Mucosa of descending colon (tissue), 3 donors: Measurements from ENCODE around the gene TLCD3A. TPM values are rescaled to one million over a fixed set of nuclear protein-coding genes. Genes with fewer than 3 reads are reported as not detected.

Experiments
- ATAC-seq: fragments of 200-7000 bp; cut with Tn5 transposase; one replicate; pipeline ENCODE4 v1.9.1; 2020; ENCODE audit warnings: mild to moderate bottlenecking, moderate library complexity
- DNase-seq, 3 donors: peaks; one replicate each; pipeline ENCODE4 v3.0.0-alpha.2; 2020
- H3K36me3 ChIP-seq: fragments of 200-600 bp; one replicate; pipeline ENCODE4 v1.8.0; 2021; ENCODE audit warnings: low read depth, mild to moderate bottlenecking
- H3K4me1 ChIP-seq: fragments of 200-600 bp; one replicate; pipeline ENCODE4 v1.8.0; 2021; ENCODE audit warnings: low read depth, mild to moderate bottlenecking
- H3K4me3 ChIP-seq: fragments of 200-600 bp; one replicate; pipeline ENCODE4 v1.8.0; 2021; ENCODE audit warnings: mild to moderate bottlenecking
- H3K9me3 ChIP-seq: fragments of 200-600 bp; one replicate; pipeline ENCODE4 v1.8.0; 2021; ENCODE audit warnings: mild to moderate bottlenecking
- intact Hi-C, 2 donors: fragments of 100-400 bp; cut with DNase I in 1 of 2; cut with micrococcal nuclease in 1 of 2; formaldehyde crosslinking; loops; one replicate each; pipeline versions ENCODE4 v1.11.0 to v1.11.1; 2022; cut with DNase I, micrococcal nuclease
- total RNA-seq, 3 donors: library from RNA; stranded (reverse); fragmentation: NEBNext Ultra II Directional in 2 of 3; extraction: Animal tissue kit (Norgen Biotek cat#: 25700) in 2 of 3; gene quantifications; one replicate each; pipeline versions ENCODE4 v1.2.1 to v1.2.4, GENCODE V29; 2021 to 2023
- TF ChIP-seq, protein P1 (sequence below): fragments of 200-600 bp; IDR thresholded peaks from one replicate; pipeline ENCODE4 v1.8.0; 2022; ENCODE audit warnings: antibody characterized with exemption, mild to moderate bottlenecking
- donor health status: DM: no; HTN: no; CAD: no; lungs with moderate emphysema.
- donor health status: DM: no; HTN: no; CAD: no.
- donor health status: DM: no; HTN: yes; CAD: no.

TLCD3A gene
- total RNA-seq, 3 donors from 2014 or later = 4.9 to 14.8 (median 6.0) TPM

DNA sequence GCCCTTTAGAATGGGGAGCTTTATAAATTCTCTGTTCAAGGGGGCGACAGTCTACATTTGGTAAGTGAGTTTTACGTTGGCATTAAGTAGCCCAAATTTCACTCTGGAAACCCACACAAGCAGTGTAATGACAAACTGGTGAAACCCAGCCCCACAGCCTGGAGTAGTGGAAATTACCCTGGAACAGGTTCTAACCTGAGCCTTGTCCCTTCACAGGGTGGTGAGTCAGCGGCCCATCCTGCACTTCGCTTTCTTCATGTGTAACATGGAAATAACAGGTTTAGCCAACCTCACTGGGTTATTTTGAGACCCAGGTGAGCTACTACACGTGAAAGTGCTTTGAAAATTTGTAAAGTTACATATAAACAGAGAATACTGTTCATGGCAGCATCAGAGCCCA, 3.5 kb upstream of the TLCD3A start:
- no peaks in the 10 kb centered on the region for H3K36me3 ChIP-seq
- no peak overlapping the region for H3K4me3 ChIP-seq
- TF ChIP-seq, protein P1, sequence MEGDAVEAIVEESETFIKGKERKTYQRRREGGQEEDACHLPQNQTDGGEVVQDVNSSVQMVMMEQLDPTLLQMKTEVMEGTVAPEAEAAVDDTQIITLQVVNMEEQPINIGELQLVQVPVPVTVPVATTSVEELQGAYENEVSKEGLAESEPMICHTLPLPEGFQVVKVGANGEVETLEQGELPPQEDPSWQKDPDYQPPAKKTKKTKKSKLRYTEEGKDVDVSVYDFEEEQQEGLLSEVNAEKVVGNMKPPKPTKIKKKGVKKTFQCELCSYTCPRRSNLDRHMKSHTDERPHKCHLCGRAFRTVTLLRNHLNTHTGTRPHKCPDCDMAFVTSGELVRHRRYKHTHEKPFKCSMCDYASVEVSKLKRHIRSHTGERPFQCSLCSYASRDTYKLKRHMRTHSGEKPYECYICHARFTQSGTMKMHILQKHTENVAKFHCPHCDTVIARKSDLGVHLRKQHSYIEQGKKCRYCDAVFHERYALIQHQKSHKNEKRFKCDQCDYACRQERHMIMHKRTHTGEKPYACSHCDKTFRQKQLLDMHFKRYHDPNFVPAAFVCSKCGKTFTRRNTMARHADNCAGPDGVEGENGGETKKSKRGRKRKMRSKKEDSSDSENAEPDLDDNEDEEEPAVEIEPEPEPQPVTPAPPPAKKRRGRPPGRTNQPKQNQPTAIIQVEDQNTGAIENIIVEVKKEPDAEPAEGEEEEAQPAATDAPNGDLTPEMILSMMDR = no peak
- ATAC-seq = no peak
- H3K4me1 ChIP-seq = peaks cover 6% of the 10 kb centered on the region
- intact Hi-C loops = no loop called here
- no peaks in the 10 kb centered on the region for H3K9me3 ChIP-seq
- DNase-seq = no peak

- Histone ChIP-seq H3K4me3 (peak overlapping the region; percentile 23), H3K36me3 (no peaks in the 10 kb centered on the region), H3K4me1 (peaks cover 6% of the 10 kb centered on the region), H3K9me3 (no peaks in the 10 kb centered on the region)
- intact Hi-C loops = no loop called here
- DNase-seq = peak in 1 of 3 donors; percentile 16
- ATAC-seq = no peak
- TF ChIP-seq, protein P1 = no peak
Observed at GRCh38 chr17:731644-732066, 741 bp upstream of the TLCD3A start.

DNA sequence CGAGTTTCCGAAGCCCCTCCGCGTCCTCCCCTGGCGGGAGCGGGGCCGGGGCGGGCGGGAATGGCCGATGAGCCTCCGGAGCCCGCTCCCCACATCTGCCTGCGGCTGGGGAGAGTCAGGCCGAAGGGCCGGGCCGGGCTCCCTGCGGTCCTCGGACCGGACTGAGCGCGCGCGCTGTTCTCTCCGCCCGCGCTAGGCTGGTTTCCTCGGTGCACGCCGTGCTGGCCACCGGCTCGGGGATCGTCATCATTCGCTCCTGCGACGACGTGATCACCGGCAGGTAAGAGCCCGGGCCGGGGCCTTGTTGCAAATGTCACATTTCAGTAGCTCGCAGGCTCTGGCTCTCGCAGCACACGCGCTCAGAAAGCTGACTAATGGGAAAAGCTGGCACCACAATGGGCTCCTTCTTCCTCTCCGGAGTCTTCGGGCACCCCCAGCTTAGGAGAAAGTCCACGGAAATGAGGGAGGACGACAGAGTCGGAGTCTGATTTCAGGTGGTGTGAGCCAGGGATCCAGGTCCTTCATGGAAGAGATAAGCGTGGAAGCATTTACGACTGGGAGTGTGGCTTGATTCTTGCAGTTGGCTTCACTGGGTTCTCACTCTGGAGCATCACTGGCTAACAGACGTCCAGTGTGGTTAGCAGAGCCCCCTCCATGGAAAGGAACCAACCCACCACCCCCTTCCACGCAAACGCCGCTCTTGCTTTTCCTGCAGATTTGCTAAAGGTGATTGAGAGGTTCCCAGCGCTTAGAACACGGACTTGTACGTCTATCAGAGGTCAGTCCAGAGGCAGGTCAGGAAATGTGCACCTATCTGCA, 715 bp downstream of the TLCD3A start:
- H3K36me3 ChIP-seq = no peaks in the 10 kb centered on the region
- ATAC-seq (peak; percentile 71), DNase-seq (peak; percentile 48 to 66 (median 61))
- H3K4me1 ChIP-seq = peaks cover 6% of the 10 kb centered on the region
- H3K4me3 ChIP-seq = peak overlapping the region; percentile 23
- no peaks in the 10 kb centered on the region for H3K9me3 ChIP-seq
- intact Hi-C loops = no loop called here
- TF ChIP-seq, protein P1 = no peak

GRCh38 chr17:733743-734142, 1.3 kb downstream of the TLCD3A start:
- H3K36me3 ChIP-seq = no peaks in the 10 kb centered on the region
- TF ChIP-seq, protein P1 = no peak
- no peak for ATAC-seq
- H3K9me3 ChIP-seq = no peaks in the 10 kb centered on the region
- no peak overlapping the region for H3K4me3 ChIP-seq
- DNase-seq = no peak
- H3K4me1 ChIP-seq = peaks cover 6% of the 10 kb centered on the region
- intact Hi-C loops = no loop called here

GRCh38 chr17:737561-738113, 5.2 kb downstream of the TLCD3A start:
- H3K36me3 ChIP-seq = no peaks in the 10 kb centered on the region

More at GRCh38 chr17:737561-738113, 5.2 kb downstream of the TLCD3A start:
- no peak for DNase-seq
- TF ChIP-seq, protein P1 = no peak
- intact Hi-C loops = no loop called here
- Histone ChIP-seq H3K4me1 (no peaks in the 10 kb centered on the region), H3K4me3 (no peak overlapping the region), H3K9me3 (no peaks in the 10 kb centered on the region)
- no peak for ATAC-seq
